Stimulated activated CD4-positive, alpha-beta T cell treated with anti-CD3 and anti-CD28 coated beads, Interleukin-1b, Interleukin-23, amount 100 ng/mL, for 24 hours (primary cell): ENCODE measurements around the gene CYP19A1.

Source experiments
- DNase-seq, 4 experiments: peaks; one replicate each; pipeline ENCODE4 v3.0.0-alpha.2; 2020; ENCODE audit warnings: low read depth in 4 of 4, low spot score in 1 of 4

Gene CYP19A1

DNA sequence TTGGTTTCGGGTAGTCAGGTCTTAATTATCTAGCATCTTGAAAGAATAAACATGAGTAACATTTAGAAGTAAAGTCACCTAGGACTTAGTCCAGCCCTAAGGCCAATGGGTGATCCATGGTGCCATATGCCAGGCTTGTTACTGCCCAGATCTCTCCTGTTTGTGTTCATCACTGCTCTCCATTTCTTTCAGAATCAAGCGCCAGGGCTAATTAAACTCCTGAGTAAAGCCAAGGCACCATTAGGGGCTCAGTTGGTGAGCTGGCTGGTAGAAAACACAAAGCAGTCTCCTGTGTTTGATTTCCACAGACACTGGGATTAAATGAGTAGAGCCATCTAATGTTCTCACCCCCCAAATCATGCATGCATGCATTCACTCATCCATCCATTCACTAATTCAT is 11.3 kb downstream of the CYP19A1 start:
- no peak for DNase-seq

DNA sequence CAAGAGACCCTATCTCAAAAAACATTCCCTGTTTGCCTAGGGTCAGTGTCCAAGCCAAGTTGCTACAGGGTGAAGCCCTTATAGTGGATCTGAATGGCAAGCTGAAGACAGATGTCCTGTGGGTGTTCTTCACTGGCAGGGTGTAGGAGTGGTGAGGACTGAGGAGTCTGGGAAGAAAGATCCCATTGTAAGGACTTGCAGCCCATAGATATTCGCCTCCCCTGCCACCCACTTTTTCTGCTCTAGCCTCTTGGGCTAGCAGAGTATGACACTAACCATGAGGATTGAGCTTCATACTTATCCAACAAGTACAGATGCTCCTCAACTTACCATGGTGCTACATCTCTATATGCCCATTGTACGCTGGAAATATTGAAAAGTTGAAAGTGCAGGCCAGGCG is 13.2 kb downstream of the CYP19A1 start:
- DNase-seq = no peak

- no peak for DNase-seq
Observed at GRCh38 chr15:51323749-51324148, 14.6 kb downstream of the CYP19A1 start.

- DNase-seq = no peak
Observed at GRCh38 chr15:51322621-51323296, 15.6 kb downstream of the CYP19A1 start.

GRCh38 chr15:51321316-51321715 is 17.1 kb downstream of the CYP19A1 start:
- DNase-seq = no peak

DNA sequence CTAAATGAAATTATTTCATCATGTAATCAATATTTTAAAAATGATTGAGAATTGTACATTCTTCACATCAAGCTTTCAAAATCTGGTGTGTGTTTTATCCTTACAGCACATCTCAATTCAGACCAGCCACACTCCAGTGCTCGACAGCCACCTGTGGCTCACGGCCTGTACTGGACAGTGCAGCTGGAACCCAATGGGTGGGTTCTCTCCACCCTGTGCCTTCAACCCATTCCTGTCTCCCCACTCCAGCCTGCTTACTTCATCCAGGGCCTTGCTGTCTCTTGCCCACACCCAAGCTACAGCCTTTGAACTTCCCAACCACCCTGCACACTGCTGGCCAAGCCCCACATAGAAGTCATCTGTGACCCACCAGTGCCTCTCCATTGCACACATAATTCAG is 17.6 kb downstream of the CYP19A1 start:
- DNase-seq = no peak

GRCh38 chr15:51319539-51319938 is 18.9 kb downstream of the CYP19A1 start:
- no peak for DNase-seq

- DNase-seq = no peak
Observed at GRCh38 chr15:51318382-51319150, 19.8 kb downstream of the CYP19A1 start.

DNA sequence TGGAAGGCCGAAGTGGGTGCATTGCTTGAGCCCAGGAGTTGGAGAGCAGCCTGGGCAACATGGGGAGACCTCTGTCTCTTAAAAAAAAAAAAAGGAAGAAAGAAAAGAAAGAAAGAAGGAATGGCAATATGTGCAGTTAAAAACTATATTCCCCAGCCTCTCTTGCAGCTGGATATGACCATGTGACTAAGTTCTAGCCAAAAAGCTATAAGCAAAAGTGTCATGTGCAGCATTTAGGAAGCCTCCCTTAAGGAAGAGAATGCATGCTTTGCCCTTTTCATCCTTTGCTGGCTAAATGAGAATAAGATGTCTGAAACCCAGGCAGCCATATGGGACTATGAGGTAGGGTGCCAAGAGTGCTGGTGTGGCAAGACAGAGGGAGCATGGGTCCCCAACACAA is 21.8 kb downstream of the CYP19A1 start:
- DNase-seq = no peak

- DNase-seq = no peak
Observed at GRCh38 chr15:51315726-51316125, 22.7 kb downstream of the CYP19A1 start.

DNA sequence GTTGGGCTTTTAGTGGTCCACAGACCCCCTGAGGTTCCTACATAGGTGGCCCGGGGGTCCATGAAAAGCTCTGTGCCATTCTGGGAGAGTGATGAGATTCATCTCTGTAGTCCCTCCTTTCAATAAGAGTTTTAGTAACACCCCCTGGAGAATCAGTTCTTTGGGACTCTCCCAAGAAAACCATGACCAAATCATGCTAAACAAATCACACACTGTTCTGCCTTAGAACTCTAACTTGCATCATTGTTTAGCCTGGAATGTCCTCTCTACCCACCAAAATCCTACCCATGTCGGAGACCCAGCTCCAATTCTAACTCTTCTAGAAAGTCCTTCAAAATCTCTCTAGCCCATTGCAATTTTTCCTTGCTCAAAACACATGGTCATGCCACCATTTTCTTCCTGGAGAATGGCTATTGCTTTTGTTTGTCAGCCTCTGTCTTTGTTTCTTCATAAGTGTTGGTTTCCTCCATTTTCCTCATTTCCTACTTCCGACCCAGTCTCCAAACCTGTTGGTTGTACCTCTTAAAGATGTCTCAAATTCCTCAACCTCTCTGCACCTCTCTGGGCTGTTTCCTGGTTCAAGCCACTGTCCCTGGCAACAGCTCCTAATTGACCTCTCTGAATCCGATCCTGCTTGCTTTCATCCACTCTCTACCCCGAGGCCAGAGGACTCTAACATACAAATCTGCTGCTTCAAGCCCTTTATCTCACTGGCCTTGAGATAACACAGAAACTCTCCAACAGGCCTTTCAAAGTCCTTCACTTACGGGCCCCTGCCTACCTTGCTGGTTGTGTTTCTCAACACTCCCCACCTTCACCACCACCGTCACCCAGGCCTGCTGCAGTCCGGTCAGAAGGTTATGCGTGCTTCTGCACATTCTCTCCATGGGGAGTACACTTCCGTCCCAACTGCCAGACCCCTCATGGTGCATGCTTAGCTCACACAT is 23.7 kb downstream of the CYP19A1 start:
- no peak for DNase-seq

GRCh38 chr15:51313644-51314280 is 24.6 kb downstream of the CYP19A1 start:
- DNase-seq = no peak

DNA sequence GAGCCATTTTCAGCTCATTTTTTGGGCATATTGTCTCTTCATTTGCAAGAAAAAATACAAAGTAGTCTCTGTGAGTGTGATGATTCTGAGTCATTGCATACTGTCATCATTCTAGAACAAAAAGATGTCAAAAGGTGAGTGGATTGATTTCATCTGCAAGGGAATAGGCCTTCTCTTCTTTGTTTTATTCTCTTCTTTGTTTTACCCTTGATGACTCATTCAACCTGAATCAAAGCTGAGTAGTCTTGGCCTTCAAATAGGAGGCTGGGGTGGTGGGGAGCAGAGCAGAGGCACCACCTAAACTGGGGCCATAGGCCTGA is 25.4 kb downstream of the CYP19A1 start:
- no peak for DNase-seq

- no peak for DNase-seq
Observed at GRCh38 chr15:51312166-51313073, 26.0 kb downstream of the CYP19A1 start.

GRCh38 chr15:51311510-51311909 is 26.9 kb downstream of the CYP19A1 start:
- DNase-seq = no peak

- no peak for DNase-seq
Observed at GRCh38 chr15:51310064-51310463, 28.3 kb downstream of the CYP19A1 start.

GRCh38 chr15:51307811-51308210 is 30.6 kb downstream of the CYP19A1 start:
- DNase-seq = no peak

DNA sequence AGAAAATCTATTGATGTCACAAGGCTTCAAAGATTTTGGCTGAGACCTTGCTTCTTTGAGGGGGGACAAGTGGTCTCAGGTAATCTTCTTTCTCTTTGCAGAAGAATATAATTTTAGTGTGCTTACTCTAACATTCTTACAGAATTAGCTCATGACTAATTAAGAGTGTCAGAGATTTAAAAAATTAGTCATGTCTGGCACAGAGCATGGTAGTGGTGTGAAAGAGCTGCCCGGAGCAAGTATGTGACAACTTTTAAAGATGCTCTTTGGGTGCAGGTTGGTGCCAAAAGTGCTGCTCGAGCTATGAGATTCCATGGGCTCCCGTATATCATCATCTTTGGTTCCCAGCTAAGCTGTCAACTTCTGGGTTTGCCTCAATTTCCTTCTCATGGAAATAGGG is 31.1 kb downstream of the CYP19A1 start:
- DNase-seq = no peak

DNA sequence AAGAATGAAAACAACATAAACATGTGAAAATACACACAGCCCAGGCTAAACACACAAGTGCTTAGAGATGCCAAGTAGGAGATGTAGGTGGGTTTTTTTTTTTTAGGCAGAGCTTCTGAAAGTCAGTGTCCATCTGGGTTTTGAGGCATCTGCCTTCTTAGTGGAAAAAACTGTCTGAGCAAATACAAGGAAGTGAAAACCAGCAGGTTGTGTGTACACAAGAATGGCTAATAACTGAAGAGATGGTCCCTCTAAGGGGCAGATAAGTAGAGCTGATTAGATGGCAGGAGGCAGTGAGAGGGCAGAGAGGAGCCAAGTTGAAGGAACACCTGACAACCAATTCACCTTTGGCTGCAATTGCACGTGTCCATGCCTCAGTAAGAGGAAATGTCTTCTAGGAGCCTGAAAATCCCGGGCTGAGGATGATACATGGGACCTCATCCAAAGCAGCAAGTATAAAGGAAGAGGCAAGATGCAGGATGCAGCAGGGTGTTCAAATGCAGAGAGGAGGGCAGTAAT is 34.9 kb downstream of the CYP19A1 start:
- DNase-seq = no peak

- DNase-seq = no peak
Observed at GRCh38 chr15:51302480-51302879, 35.9 kb downstream of the CYP19A1 start.
